SK-N-SH treated with all-trans-retinoic acid at 6 μM for 48 hours (cell line): ENCODE data around the gene PCDHGA12.
"Not testable (repeated sequence)": the region's sequence is repeated elsewhere in the genome, so short reads cannot be mapped to it uniquely, and the experiment has no call there.

Source experiments
- ATAC-seq: fragments of 200-7000 bp; cut with Tn5 transposase; 3 replicates; pipeline ENCODE4 v1.9.1; 2020; ENCODE audit warnings: mild to moderate bottlenecking, moderate library complexity
- BACH2 ChIP-seq: fragments of 250-450 bp; sonication (Bioruptor Pico); IDR thresholded peaks from 2 replicates; pipeline ENCODE4 v1.9.0; 2021; ENCODE audit warnings: mild to moderate bottlenecking, borderline replicate concordance
- CREB5 ChIP-seq: fragments of 250-450 bp; sonication (Bioruptor Pico); IDR thresholded peaks from 2 replicates; pipeline ENCODE4 v1.5.1; 2020; ENCODE audit warnings: low read depth, mild to moderate bottlenecking, moderate library complexity
- ESRRG ChIP-seq: fragments of 250-450 bp; sonication (Bioruptor Pico); IDR thresholded peaks from 2 replicates; pipeline ENCODE4 v1.6.1; 2021; ENCODE audit warnings: mild to moderate bottlenecking
- GLIS3 ChIP-seq: fragments of 250-450 bp; sonication (Bioruptor Pico); IDR thresholded peaks from 2 replicates; pipeline ENCODE4 v1.5.0; 2020; ENCODE audit warnings: mild to moderate bottlenecking, moderate library complexity
- PATZ1 ChIP-seq: fragments of 250-450 bp; sonication (Bioruptor Pico); IDR thresholded peaks from 2 replicates; pipeline ENCODE4 v1.8.0; 2020; ENCODE audit warnings: mild to moderate bottlenecking, moderate library complexity, borderline replicate concordance
- POU6F1 ChIP-seq: fragments of 250-450 bp; sonication (Bioruptor Pico); IDR thresholded peaks from 2 replicates; pipeline ENCODE4 v1.8.0; 2021; ENCODE audit warnings: low read depth, mild to moderate bottlenecking, moderate library complexity, borderline replicate concordance
- PPARA ChIP-seq: fragments of 250-450 bp; sonication (Bioruptor Pico); IDR thresholded peaks from 2 replicates; pipeline ENCODE4 v1.5.0; 2020; ENCODE audit warnings: mild to moderate bottlenecking, borderline replicate concordance
- SNAI2 ChIP-seq: fragments of 250-450 bp; sonication (Bioruptor Pico); IDR thresholded peaks from 2 replicates; pipeline ENCODE4 v1.5.0; 2020; ENCODE audit warnings: mild to moderate bottlenecking, moderate library complexity
- TCF4 ChIP-seq: fragments of 250-450 bp; sonication (Bioruptor Pico); IDR thresholded peaks from 2 replicates; pipeline ENCODE4 v1.8.0; 2021; ENCODE audit warnings: mild to moderate bottlenecking, moderate library complexity, borderline replicate concordance
- TOX ChIP-seq: fragments of 250-450 bp; sonication (Bioruptor Pico); IDR thresholded peaks from 2 replicates; pipeline ENCODE4 v1.8.0; 2021; ENCODE audit warnings: mild to moderate bottlenecking, moderate library complexity, borderline replicate concordance
- TSHZ2 ChIP-seq: fragments of 250-450 bp; sonication (Bioruptor Pico); IDR thresholded peaks from 2 replicates; pipeline ENCODE4 v1.5.0; 2020; ENCODE audit warnings: mild to moderate bottlenecking, moderate library complexity
- ZC3H10 ChIP-seq: fragments of 250-450 bp; sonication (Bioruptor Pico); IDR thresholded peaks from 2 replicates; pipeline ENCODE4 v1.5.1; 2021; ENCODE audit warnings: mild to moderate bottlenecking, moderate library complexity
- ZNF565 ChIP-seq: fragments of 450-650 bp; formaldehyde crosslinking; conservative IDR thresholded peaks from 2 replicates; pipeline ENCODE4 v1.5.0; 2020; ENCODE audit warnings: low read depth, mild to moderate bottlenecking, moderate library complexity
- ZNF8 ChIP-seq: fragments of 450-650 bp; formaldehyde crosslinking; IDR thresholded peaks from 2 replicates; pipeline ENCODE4 v1.5.0; 2020; ENCODE audit warnings: mild to moderate bottlenecking, moderate library complexity

Gene PCDHGA12

GRCh38 chr5:141383345-141383744, 47.0 kb upstream of the PCDHGA12 start (continued):
- TF ChIP-seq TCF4 (CRISPR knock-in tag) (no peak), PATZ1 (CRISPR knock-in tag) (no peak), TSHZ2 (CRISPR knock-in tag) (no peak), SNAI2 (CRISPR knock-in tag) (no peak), POU6F1 (no peak)

- ATAC-seq: no peak
- no peak for TF ChIP-seq TOX (CRISPR knock-in tag)
- no peak for TF ChIP-seq PPARA (CRISPR knock-in tag)
Observed at GRCh38 chr5:141384471-141385267, 45.6 kb upstream of the PCDHGA12 start.

- not testable (repeated sequence) for ATAC-seq
Observed at GRCh38 chr5:141387557-141388311, 42.6 kb upstream of the PCDHGA12 start, which contains the start of gene PCDHGB4. Gene PCDHGB4, plus strand, starts transcription at chr5:141387698. Its CDS starts 187 bp downstream, at chr5:141387885.

- TF ChIP-seq TOX (CRISPR knock-in tag) (no peak), POU6F1 (no peak), GLIS3 (CRISPR knock-in tag) (no peak), ZNF8 (CRISPR knock-in tag) (no peak)
- ATAC-seq: no peak
Observed at GRCh38 chr5:141388661-141389060, 41.6 kb upstream of the PCDHGA12 start.

- no peak for ATAC-seq
- TF ChIP-seq PPARA (CRISPR knock-in tag): no peak
- no peak for TF ChIP-seq GLIS3 (CRISPR knock-in tag)
- TF ChIP-seq ZNF565 (CRISPR knock-in tag): no peak
- no peak for TF ChIP-seq BACH2 (CRISPR knock-in tag)
- no peak for TF ChIP-seq PATZ1 (CRISPR knock-in tag)
- TF ChIP-seq TCF4 (CRISPR knock-in tag): no peak
- TF ChIP-seq ZC3H10 (CRISPR knock-in tag): no peak
- no peak for TF ChIP-seq CREB5
- no peak for TF ChIP-seq ESRRG (CRISPR knock-in tag)
- no peak for TF ChIP-seq POU6F1
Observed at GRCh38 chr5:141389153-141390042, 40.9 kb upstream of the PCDHGA12 start.
